ENCODE data around the gene SLC9A7. TPM values are rescaled to one million over a fixed set of nuclear protein-coding genes. Genes with fewer than 3 reads are reported as not detected.

Gene SLC9A7
- total RNA-seq, 1 donor, result 63.2 TPM

GRCh38 chrX:46755671-46756070 is 3.2 kb downstream of the SLC9A7 start:
- no peak for DNase-seq (ENCODE audit: low read depth)
- H3K4me3 ChIP-seq (ENCODE audit: low read depth, low read length), result no peak overlapping the region
- TF ChIP-seq CTCF (IDR thresholded peaks at IDR 0.05; ENCODE audit: insufficient read depth, low read length), result no peak

- DNase-seq (ENCODE audit: low read depth), result no peak
- no peak for TF ChIP-seq CTCF (IDR thresholded peaks at IDR 0.05; ENCODE audit: insufficient read depth, low read length)
- no peak overlapping the region for H3K4me3 ChIP-seq (ENCODE audit: low read depth, low read length)
Observed at GRCh38 chrX:46754586-46755061, 4.3 kb downstream of the SLC9A7 start.

- TF ChIP-seq CTCF (IDR thresholded peaks at IDR 0.05; ENCODE audit: insufficient read depth, low read length), result no peak
- no peak overlapping the region for H3K4me3 ChIP-seq (ENCODE audit: low read depth, low read length)
- DNase-seq (ENCODE audit: low read depth), result no peak
Observed at GRCh38 chrX:46754036-46754435, 4.9 kb downstream of the SLC9A7 start.

- no peak overlapping the region for H3K4me3 ChIP-seq (ENCODE audit: low read depth, low read length)
- no peak for TF ChIP-seq CTCF (IDR thresholded peaks at IDR 0.05; ENCODE audit: insufficient read depth, low read length)
- no peak for DNase-seq (ENCODE audit: low read depth)
Observed at GRCh38 chrX:46750889-46751288, 8.0 kb downstream of the SLC9A7 start.

- no peak for DNase-seq (ENCODE audit: low read depth)
- TF ChIP-seq CTCF (IDR thresholded peaks at IDR 0.05; ENCODE audit: insufficient read depth, low read length), result no peak
- no peak overlapping the region for H3K4me3 ChIP-seq (ENCODE audit: low read depth, low read length)
Observed at GRCh38 chrX:46744009-46744408, 14.9 kb downstream of the SLC9A7 start.

GRCh38 chrX:46743046-46743445 is 15.9 kb downstream of the SLC9A7 start:
- DNase-seq (ENCODE audit: low read depth), result no peak
- no peak for TF ChIP-seq CTCF (IDR thresholded peaks at IDR 0.05; ENCODE audit: insufficient read depth, low read length)
- no peak overlapping the region for H3K4me3 ChIP-seq (ENCODE audit: low read depth, low read length)

- TF ChIP-seq CTCF (IDR thresholded peaks at IDR 0.05; ENCODE audit: insufficient read depth, low read length), result no peak
- H3K4me3 ChIP-seq (ENCODE audit: low read depth, low read length), result no peak overlapping the region
- no peak for DNase-seq (ENCODE audit: low read depth)
Observed at GRCh38 chrX:46739736-46740135, 19.2 kb downstream of the SLC9A7 start.
